Endometrium (tissue), 2 donors: Measurements from ENCODE around the gene GPATCH8.
"Not testable (repeated sequence)": the region's sequence is repeated elsewhere in the genome, so short reads cannot be mapped to it uniquely, and the experiment has no call there.

Experiments
- FAIRE-seq: peaks from 2 replicates; lab custom pipeline; 2012; peaks lifted over from hg19 to GRCh38; lab: Jason Lieb, UNC
- donor health status: control.
- donor health status: control.

The GPATCH8 gene

GRCh38 chr17:44396946-44397345 lies 106.3 kb downstream of the GPATCH8 start:
- no peak for FAIRE-seq

- FAIRE-seq, result no peak
Measured at GRCh38 chr17:44394833-44395232, 108.4 kb downstream of the GPATCH8 start.

GRCh38 chr17:44394112-44394511 lies 109.1 kb downstream of the GPATCH8 start:
- not testable (repeated sequence) for FAIRE-seq

DNA sequence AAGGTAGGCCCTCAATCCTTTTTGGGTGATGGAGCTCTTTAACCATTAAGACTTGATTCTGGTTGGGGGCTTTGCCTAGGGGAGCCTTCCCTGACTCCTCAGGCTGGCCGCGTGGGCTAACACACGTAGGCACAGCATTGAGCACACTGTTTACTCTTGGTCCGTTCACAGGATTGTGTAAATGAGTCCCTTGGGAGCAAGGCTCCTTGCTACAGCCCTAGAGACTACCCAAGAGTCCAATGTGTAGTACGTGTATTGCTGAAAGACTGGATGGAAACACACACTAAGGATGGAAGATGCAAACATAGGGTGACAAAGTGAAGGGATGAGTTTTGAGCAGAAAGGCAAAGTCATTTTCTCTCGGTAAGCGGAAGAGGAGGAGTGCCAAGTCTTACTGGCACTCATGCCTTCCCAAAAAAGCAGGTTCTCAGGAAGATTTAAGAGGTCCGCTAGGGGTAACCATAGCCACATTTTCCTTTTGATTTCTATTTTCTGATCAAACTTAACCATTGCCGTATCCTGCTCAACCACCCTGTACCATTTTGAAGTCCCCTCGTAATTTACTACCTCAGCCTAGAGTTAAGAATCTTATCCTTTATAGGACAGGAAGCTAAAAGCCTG lies 112.8 kb downstream of the GPATCH8 start:
- FAIRE-seq, result no peak

GRCh38 chr17:44389723-44390202 lies 113.4 kb downstream of the GPATCH8 start:
- FAIRE-seq, result no peak

- no peak for FAIRE-seq
Measured at GRCh38 chr17:44389281-44389680, 113.9 kb downstream of the GPATCH8 start, which contains the start of gene ITGA2B. Gene ITGA2B (minus strand): TSS chr17:44389649. CDS start chr17:44389473, 176 bp downstream.

DNA sequence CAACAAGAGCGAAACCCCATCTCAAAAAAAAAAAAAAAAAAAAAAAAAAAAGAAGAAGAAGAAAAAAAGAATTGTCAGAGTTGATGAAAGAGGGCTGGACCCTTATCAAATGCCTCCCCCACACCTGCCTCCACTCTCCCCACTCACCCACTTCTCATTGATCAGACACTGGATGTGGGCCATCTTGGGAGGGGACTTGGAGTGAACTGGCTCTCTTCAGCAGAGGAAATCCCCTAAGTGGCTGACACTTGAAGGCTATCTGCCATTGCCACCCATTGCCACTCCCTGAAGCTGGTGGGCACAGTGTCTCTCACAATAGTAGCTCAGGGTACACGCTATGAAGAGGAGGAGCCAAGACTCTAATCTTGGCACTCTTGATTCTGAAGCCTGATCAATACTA lies 115.4 kb downstream of the GPATCH8 start:
- FAIRE-seq, result no peak

- FAIRE-seq, result no peak
Measured at GRCh38 chr17:44386182-44386525, 117.1 kb downstream of the GPATCH8 start.

GRCh38 chr17:44385287-44386181 lies 117.7 kb downstream of the GPATCH8 start:
- FAIRE-seq, result no peak

GRCh38 chr17:44384823-44385286 lies 118.4 kb downstream of the GPATCH8 start:
- FAIRE-seq, result no peak

DNA sequence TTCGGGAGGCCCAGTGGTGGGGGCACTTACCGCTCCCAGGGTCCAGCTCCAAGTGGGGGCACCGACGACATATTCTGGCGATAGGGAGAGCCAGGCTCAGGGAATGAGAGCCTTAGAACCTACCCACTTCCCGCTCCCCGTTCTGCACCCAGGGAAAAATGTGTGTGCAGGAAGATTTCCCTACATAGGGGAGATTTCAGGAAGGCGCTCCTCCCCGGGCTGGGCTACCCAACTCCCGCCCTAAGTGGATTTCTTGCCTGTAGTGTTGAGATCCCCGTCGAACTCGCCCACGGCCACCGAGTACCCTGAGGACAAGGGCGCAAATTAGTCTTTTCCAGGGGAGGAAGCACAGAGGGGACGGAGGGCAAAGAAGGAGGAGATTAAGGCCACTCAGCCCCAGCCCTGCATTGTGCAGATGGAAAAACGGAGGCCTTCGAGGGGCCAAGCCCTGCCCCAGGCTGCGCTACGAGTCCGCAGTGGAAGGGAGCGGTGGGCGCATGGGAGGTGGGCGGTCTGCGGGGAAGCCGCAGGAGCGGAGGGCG lies 118.9 kb downstream of the GPATCH8 start:
- no peak for FAIRE-seq

GRCh38 chr17:44383861-44384260 lies 119.3 kb downstream of the GPATCH8 start:
- FAIRE-seq, result no peak

DNA sequence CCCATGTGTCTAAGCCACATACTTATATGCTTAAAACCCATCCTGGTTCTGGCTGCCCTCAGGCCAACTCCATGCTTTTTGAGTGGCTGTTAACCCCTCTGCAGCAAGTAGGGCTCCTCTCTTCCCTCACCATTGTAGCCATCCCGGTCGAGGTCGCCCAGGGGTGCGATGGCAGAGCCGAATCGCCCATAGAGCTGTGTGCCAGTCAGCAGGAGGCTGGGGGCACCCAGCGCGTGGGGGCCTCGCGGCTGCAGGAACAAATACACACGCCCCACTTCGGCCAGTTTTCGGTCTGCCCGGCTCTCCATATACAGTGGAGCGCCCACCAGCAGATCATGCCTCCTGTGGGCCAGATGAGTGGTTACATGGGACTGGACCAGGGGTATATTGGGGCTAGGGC lies 119.8 kb downstream of the GPATCH8 start:
- no peak for FAIRE-seq

- FAIRE-seq, result no peak
Measured at GRCh38 chr17:44382917-44383316, 120.3 kb downstream of the GPATCH8 start.

- FAIRE-seq, result no peak
Measured at GRCh38 chr17:44381810-44382305, 121.3 kb downstream of the GPATCH8 start.

- FAIRE-seq, result no peak
Measured at GRCh38 chr17:44380767-44381166, 122.4 kb downstream of the GPATCH8 start.

GRCh38 chr17:44379887-44380286 lies 123.3 kb downstream of the GPATCH8 start:
- FAIRE-seq, result no peak

- FAIRE-seq, result no peak
Measured at GRCh38 chr17:44378171-44378705, 125.0 kb downstream of the GPATCH8 start.

DNA sequence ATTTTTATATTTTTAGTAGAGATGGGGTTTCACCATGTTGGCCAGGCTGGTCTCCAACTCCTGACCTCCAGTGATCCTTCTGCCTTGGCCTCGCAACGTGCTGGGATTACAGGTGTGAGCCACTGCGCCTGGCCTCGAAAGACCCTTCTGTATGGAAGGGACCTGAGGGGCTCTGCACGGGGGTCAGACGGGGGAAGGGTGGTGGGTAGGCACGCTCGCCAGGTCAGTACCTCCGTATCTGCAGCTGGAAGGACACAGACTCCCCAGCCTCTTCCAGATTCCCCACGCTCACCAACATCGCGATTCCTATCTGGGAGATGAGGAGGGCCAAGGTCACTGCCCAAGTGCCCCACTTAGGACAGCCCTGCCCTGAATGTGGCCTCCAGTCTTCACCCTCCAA lies 126.4 kb downstream of the GPATCH8 start:
- no peak for FAIRE-seq

DNA sequence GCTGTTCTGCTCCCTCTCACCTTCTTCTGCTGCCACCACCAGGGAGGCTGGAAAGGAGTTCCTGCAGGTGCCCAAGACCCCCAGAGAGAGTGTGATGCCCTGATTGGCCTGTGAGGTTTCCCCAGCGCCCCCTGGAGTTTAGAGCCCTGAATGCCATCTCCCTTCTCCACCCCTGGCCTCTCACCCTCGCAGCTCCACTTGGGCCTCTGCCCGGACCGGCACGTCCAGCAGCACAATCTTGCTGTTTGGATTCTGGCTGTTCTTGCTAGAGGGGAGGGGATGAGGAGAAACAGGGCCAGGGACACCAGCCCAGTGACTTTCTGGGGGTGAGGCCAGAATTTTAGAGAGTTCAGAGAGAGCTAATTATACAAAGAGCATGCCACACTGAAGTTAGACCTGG lies 127.1 kb downstream of the GPATCH8 start:
- FAIRE-seq, result no peak

DNA sequence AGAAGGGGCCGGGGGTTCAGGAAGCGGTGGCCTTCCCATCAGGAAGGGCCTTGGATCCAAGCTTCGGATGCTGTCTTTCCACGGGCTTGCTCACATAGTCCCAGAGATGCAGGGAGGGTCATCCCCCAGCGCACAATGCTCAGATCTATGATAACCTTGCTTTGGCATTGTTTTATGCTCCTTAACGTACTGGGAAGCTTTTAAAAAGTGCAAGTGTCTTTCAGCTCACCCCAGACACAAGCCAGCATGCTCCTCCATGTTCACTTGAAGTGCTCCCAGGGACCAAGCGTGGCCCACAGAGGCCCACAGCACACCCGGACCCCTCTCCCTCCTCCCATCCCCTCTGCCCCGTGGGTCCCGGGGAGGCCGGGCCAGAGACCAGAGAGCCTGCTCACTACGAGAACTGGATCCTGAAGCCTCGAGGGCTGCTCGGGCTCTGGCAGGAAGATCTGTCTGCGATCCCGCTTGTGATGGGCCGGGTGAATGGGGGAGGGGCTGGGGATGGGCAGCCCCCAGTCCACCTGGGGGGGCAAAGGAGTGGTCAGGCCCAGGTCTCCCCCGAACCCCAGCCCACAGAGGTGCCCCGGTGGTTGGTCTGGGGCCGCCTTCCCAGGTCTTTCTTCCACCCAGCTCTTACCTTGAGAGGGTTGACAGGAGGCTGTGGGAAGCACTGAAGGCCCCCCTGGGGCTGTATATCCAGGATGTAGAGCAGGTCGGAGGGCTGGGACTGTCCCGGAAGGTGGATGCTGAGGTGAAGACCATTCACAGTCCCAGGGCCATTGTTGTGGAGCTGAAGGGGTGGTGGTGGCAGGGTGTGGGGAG lies 127.8 kb downstream of the GPATCH8 start:
- FAIRE-seq, result no peak
